Liver (tissue), 9 donors: Measurements from ENCODE around the gene GABRG2. TPM values are rescaled to one million over a fixed set of nuclear protein-coding genes. Genes with fewer than 3 reads are reported as not detected.

ENCODE experiments used
- DNase-seq: peaks from one replicate; pipeline ENCODE4 v3.0.0-alpha.2; 2017; ENCODE audit warnings: low spot score
- H3K27ac ChIP-seq, 2 donors: one replicate each; pipeline ENCODE4 v1.7.0; 2013; ENCODE audit warnings: inconsistent platforms in 2 of 2, low read length in 2 of 2, control low read depth in 1 of 2, low read depth in 1 of 2, mild to moderate bottlenecking in 1 of 2
- H3K27me3 ChIP-seq, 4 donors: one replicate each; pipeline versions ENCODE4 v1.6.1 to v1.7.0; 2013; ENCODE audit warnings: low read length in 3 of 4, inconsistent platforms in 1 of 4, mild to moderate bottlenecking in 1 of 4, moderate library complexity in 1 of 4; ENCODE audit not compliant: control insufficient read depth in 4 of 4, insufficient read depth in 4 of 4
- H3K36me3 ChIP-seq, 4 donors: one replicate each; pipeline versions ENCODE4 v1.6.1 to v1.7.0; 2013; ENCODE audit warnings: low read length in 3 of 4, mild to moderate bottlenecking in 3 of 4, low read depth in 1 of 4, moderate library complexity in 1 of 4; ENCODE audit not compliant: control insufficient read depth in 4 of 4, insufficient read depth in 3 of 4
- H3K4me1 ChIP-seq, 4 donors: one replicate each; pipeline versions ENCODE4 v1.6.1 to v1.7.0; 2013; ENCODE audit warnings: low read length in 3 of 4, mild to moderate bottlenecking in 3 of 4, moderate library complexity in 1 of 4; ENCODE audit not compliant: control insufficient read depth in 4 of 4, insufficient read depth in 4 of 4
- H3K4me3 ChIP-seq, 3 donors: one replicate each; pipeline versions ENCODE4 v1.6.1 to v1.7.0; 2013; ENCODE audit warnings: low read length in 3 of 3, control low read depth in 1 of 3, low read depth in 1 of 3, mild to moderate bottlenecking in 1 of 3
- H3K9ac ChIP-seq, 2 donors: one replicate each; pipeline ENCODE4 v1.7.0; 2013; ENCODE audit warnings: low read length in 2 of 2, mild to moderate bottlenecking in 2 of 2, moderate library complexity in 2 of 2, control low read depth in 1 of 2, low read depth in 1 of 2
- H3K9me3 ChIP-seq, 4 donors: one replicate each; pipeline versions ENCODE4 v1.6.1 to v1.7.0; 2013; ENCODE audit warnings: low read length in 3 of 4; ENCODE audit not compliant: control insufficient read depth in 4 of 4
- ATF3 ChIP-seq: IDR thresholded peaks from 2 replicates; pipeline ENCODE4 v1.6.1; 2016; ENCODE audit warnings: antibody characterized with exemption
- EGR1 ChIP-seq, 2 donors: IDR thresholded peaks; 2 replicates each; pipeline ENCODE4 v1.6.1; 2016 to 2018; ENCODE audit warnings: antibody characterized with exemption in 2 of 2, low read depth in 2 of 2
- FOXA1 ChIP-seq: IDR thresholded peaks from 2 replicates; pipeline ENCODE4 v1.6.1; 2016; ENCODE audit warnings: antibody characterized with exemption
- FOXA2 ChIP-seq: IDR thresholded peaks from 2 replicates; pipeline ENCODE4 v1.6.1; 2016; ENCODE audit warnings: antibody characterized with exemption
- GABPA ChIP-seq, 2 donors: IDR thresholded peaks in 1 of 2; conservative IDR thresholded peaks in 1 of 2; 2 replicates each; pipeline ENCODE4 v1.6.1; 2016; ENCODE audit warnings: antibody characterized with exemption in 2 of 2, mild to moderate bottlenecking in 1 of 2, moderate library complexity in 1 of 2
- HNF4A ChIP-seq, 2 donors: conservative IDR thresholded peaks; 2 replicates each; pipeline ENCODE4 v1.6.1; 2016; ENCODE audit warnings: antibody characterized with exemption in 2 of 2, mild to moderate bottlenecking in 2 of 2
- JUND ChIP-seq, 2 donors: IDR thresholded peaks; 2 replicates each; pipeline ENCODE4 v1.6.1; 2016; ENCODE audit warnings: antibody characterized with exemption in 2 of 2
- MAX ChIP-seq: IDR thresholded peaks from 2 replicates; pipeline ENCODE4 v1.6.1; 2016; ENCODE audit warnings: antibody characterized with exemption
- NR2F2 ChIP-seq: IDR thresholded peaks from 2 replicates; pipeline ENCODE4 v1.6.1; 2016; ENCODE audit warnings: antibody characterized with exemption
- RAD21 ChIP-seq, 2 donors: IDR thresholded peaks; 2 replicates each; pipeline ENCODE4 v1.6.1; 2016; ENCODE audit warnings: antibody characterized with exemption in 2 of 2, mild to moderate bottlenecking in 2 of 2
- REST ChIP-seq: IDR thresholded peaks from 2 replicates; pipeline ENCODE4 v1.6.1; 2016; ENCODE audit warnings: antibody characterized with exemption, mild to moderate bottlenecking
- TAF1 ChIP-seq: conservative IDR thresholded peaks from 2 replicates; pipeline ENCODE4 v1.6.1; 2016; ENCODE audit warnings: antibody characterized with exemption, mild to moderate bottlenecking
- WGBS: extraction: QIAGEN DNeasy Blood & Tissue Kit; methylation state at CpG from one replicate; pipeline ENCODE4 v1.1.7; 2013; 5-methylcytosine and 5-hydroxymethylcytosine counted together
- polyA plus RNA-seq, 2 donors: library from polyadenylated mRNA; stranded (reverse) in 1 of 2; unstranded in 1 of 2; fragments of 200-250 nt in 1 of 2; fragments of >200 nt in 1 of 2; fragmentation: Nextera tagmentation in 1 of 2; extraction: Ambion mirVana in 1 of 2; gene quantifications; one replicate each; pipeline versions ENCODE4 v1.2.1 to v1.2.3, GENCODE V29; 2013 to 2015
- total RNA-seq, 2 donors: library from RNA; depleted of rRNA; stranded (reverse); fragments of >200 nt; gene quantifications; one replicate each; pipeline ENCODE4 v1.2.3, GENCODE V29; 2014
- donor health status: healthy.
- donor health status: healthy.
- donor health status: healthy.
- donor health status: healthy.
- donor health status: healthy.

GABRG2 gene
- total and polyA plus RNA-seq, 4 donors: under 0.01 TPM; not detected in 3

- H3K9ac ChIP-seq: no peak overlapping the region
- no peaks in the 10 kb centered on the region for H3K27me3 ChIP-seq
- WGBS: 71% methylated on average over 5 of the region's 5 CpGs
- TF ChIP-seq REST (no peak), TAF1 (no peak)
- peaks cover 0 to 5% (median 0%) of the 10 kb centered on the region in 4 donors for H3K9me3 ChIP-seq
- no peak for DNase-seq
- no peaks in the 10 kb centered on the region for H3K4me1 ChIP-seq
- no peak overlapping the region for H3K27ac ChIP-seq
- no peak overlapping the region for H3K4me3 ChIP-seq
- H3K36me3 ChIP-seq: no peaks in the 10 kb centered on the region
Measured at GRCh38 chr5:162189719-162190118, 122.1 kb downstream of the GABRG2 start.

- TF ChIP-seq JUND (IDR thresholded peaks at IDR 0.05) (no peak), TAF1 (no peak), HNF4A (conservative IDR thresholded peaks at IDR 0.05) (no peak), REST (no peak), RAD21 (IDR thresholded peaks at IDR 0.05) (no peak), FOXA1 (no peak), FOXA2 (no peak), GABPA (IDR thresholded peaks at IDR 0.05 in 1 of 2, conservative IDR thresholded peaks at IDR 0.05 in 1 of 2) (no peak), ATF3 (no peak), MAX (no peak), EGR1 (IDR thresholded peaks at IDR 0.05; ENCODE audit: low read depth in 2 of 2) (no peak), NR2F2 (no peak)
- no peak for DNase-seq
- Histone ChIP-seq H3K9ac (no peak overlapping the region), H3K9me3 (peaks cover 0 to 5% (median 0%) of the 10 kb centered on the region in 4 donors), H3K36me3 (no peaks in the 10 kb centered on the region), H3K4me3 (no peak overlapping the region), H3K4me1 (no peaks in the 10 kb centered on the region), H3K27ac (no peak overlapping the region), H3K27me3 (no peaks in the 10 kb centered on the region)
- WGBS: 72% methylated on average over 6 of the region's 6 CpGs
Measured at GRCh38 chr5:162193012-162193411, 125.4 kb downstream of the GABRG2 start.
